Lower leg skin (tissue), 3 donors: Measurements from ENCODE around the gene TAPBPL.

Source experiments
- CTCF ChIP-seq, 3 donors: fragments of 450-650 bp; IDR thresholded peaks; one replicate each; pipeline ENCODE4 v1.5.1; 2016; ENCODE audit warnings: antibody characterized with exemption in 3 of 3, mild to moderate bottlenecking in 3 of 3, moderate library complexity in 2 of 3
- POLR2A ChIP-seq, 2 donors: fragments of 450-650 bp; IDR thresholded peaks; one replicate each; pipeline ENCODE4 v1.6.1; 2016 to 2017; ENCODE audit warnings: antibody characterized with exemption in 2 of 2, mild to moderate bottlenecking in 1 of 2, moderate library complexity in 1 of 2

GRCh38 chr12:6489449-6489848, 37.6 kb downstream of the TAPBPL start:
- TF ChIP-seq CTCF (IDR thresholded peaks at IDR 0.05) (no peak), POLR2A (IDR thresholded peaks at IDR 0.05) (no peak)
